ENCODE results near the gene TMEM123.

DNA sequence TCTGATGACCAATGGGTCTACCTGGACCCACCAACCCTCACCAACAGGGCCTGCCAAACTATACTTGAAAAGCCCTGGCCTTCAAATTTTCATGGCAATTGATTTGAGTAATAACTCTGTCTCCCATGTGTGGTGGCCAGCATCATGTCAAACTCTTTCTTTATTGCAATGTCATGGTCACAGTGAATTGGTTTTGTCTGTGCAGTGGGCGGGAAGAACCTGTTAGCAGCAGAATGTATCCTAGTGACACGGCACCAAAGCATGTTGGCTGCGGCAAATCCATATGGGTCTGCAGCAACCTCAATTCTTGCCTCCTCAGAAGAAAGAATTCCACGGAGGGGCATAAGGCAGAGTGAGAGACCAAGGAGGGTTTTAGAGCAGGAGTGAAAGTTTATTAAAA, 19.6 kb upstream of the TMEM123 start:
- TF ChIP-seq, protein P1, sequence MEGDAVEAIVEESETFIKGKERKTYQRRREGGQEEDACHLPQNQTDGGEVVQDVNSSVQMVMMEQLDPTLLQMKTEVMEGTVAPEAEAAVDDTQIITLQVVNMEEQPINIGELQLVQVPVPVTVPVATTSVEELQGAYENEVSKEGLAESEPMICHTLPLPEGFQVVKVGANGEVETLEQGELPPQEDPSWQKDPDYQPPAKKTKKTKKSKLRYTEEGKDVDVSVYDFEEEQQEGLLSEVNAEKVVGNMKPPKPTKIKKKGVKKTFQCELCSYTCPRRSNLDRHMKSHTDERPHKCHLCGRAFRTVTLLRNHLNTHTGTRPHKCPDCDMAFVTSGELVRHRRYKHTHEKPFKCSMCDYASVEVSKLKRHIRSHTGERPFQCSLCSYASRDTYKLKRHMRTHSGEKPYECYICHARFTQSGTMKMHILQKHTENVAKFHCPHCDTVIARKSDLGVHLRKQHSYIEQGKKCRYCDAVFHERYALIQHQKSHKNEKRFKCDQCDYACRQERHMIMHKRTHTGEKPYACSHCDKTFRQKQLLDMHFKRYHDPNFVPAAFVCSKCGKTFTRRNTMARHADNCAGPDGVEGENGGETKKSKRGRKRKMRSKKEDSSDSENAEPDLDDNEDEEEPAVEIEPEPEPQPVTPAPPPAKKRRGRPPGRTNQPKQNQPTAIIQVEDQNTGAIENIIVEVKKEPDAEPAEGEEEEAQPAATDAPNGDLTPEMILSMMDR (IDR thresholded peaks at IDR 0.05; ENCODE audit: borderline replicate concordance, extremely low read depth, low read length, poor library complexity, severe bottlenecking): no peak
- no peak for TF ChIP-seq EZH2 (IDR thresholded peaks at IDR 0.05; ENCODE audit: borderline replicate concordance, low read depth, low read length, severe bottlenecking)

Measured in DND-41 (cell line).